NB4 (cell line): ENCODE measurements around the gene GSTM4.

Experiments used
- DNase-seq: peaks from one replicate; pipeline ENCODE4 v3.0.0; 2010; ENCODE audit warnings: low read depth
- H3K4me3 ChIP-seq: one replicate; pipeline ENCODE4 v1.5.1; 2011; ENCODE audit warnings: mild to moderate bottlenecking, low read depth, low read length, moderate library complexity
- MYC ChIP-seq: IDR thresholded peaks from 2 replicates; pipeline ENCODE4 v1.6.1; 2011; ENCODE audit warnings: low read depth, low read length
- POLR2A ChIP-seq: IDR thresholded peaks from 2 replicates; pipeline ENCODE4 v1.6.1; 2011; ENCODE audit warnings: mild to moderate bottlenecking; ENCODE audit not compliant: insufficient read length; ENCODE audit errors: extremely low read depth
- TF ChIP-seq, protein P1 (sequence below): IDR thresholded peaks from one replicate; pipeline ENCODE4 v1.5.1; 2012; ENCODE audit warnings: low read depth, low read length
- TF ChIP-seq, protein P2 (sequence below): IDR thresholded peaks from 2 replicates; pipeline ENCODE4 v1.6.1; 2011; ENCODE audit warnings: low read depth, low read length

Gene GSTM4

DNA sequence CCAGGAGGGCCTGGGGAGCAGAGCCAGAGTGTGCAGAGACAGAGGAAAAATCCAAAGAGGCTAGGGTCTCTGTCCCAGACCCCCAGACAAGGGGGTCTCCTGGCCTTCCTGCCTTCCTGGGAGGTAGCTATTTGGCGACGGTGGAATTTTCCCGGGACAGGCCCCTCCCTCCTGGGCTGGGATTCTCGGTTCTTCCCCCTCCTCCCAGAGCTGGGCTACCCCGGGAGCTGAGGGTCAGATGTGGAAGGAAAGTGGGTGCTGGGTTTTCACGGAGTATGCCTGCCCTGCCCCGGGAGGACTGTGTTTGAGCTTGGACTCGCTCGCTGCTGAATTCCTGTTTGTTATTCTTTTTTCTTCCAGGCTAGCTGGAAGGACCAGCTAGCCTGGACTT lies 35.5 kb upstream of the GSTM4 start:
- H3K4me3 ChIP-seq = peak overlapping the region; percentile 87
- no peak for DNase-seq
- no peak for TF ChIP-seq POLR2A
- TF ChIP-seq MYC = no peak
- TF ChIP-seq, protein P1, sequence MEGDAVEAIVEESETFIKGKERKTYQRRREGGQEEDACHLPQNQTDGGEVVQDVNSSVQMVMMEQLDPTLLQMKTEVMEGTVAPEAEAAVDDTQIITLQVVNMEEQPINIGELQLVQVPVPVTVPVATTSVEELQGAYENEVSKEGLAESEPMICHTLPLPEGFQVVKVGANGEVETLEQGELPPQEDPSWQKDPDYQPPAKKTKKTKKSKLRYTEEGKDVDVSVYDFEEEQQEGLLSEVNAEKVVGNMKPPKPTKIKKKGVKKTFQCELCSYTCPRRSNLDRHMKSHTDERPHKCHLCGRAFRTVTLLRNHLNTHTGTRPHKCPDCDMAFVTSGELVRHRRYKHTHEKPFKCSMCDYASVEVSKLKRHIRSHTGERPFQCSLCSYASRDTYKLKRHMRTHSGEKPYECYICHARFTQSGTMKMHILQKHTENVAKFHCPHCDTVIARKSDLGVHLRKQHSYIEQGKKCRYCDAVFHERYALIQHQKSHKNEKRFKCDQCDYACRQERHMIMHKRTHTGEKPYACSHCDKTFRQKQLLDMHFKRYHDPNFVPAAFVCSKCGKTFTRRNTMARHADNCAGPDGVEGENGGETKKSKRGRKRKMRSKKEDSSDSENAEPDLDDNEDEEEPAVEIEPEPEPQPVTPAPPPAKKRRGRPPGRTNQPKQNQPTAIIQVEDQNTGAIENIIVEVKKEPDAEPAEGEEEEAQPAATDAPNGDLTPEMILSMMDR = no peak
- TF ChIP-seq, protein P2, sequence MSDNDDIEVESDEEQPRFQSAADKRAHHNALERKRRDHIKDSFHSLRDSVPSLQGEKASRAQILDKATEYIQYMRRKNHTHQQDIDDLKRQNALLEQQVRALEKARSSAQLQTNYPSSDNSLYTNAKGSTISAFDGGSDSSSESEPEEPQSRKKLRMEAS = no peak

DNA sequence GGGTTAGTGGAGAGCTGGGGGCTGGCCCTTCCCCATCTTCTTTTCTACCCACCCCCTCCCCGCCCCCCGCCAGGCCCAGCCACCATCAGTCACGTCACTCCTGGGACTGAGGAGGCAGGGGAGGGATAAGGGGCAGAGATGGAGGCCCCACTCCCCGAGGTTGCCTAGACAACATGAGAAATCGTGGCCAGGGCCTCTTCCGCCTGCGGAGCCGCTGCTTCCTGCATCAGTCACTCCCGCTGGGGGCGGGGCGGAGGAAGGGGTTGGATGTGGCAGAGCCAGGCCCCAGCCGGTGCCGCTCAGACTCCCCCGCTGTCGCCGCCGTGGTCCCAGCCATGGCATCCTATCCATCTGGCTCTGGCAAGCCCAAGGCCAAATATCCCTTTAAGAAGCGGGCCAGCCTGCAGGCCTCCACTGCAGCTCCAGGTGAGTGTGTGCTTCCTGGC lies 35.0 kb upstream of the GSTM4 start:
- DNase-seq = peak; percentile 97
- TF ChIP-seq POLR2A (peak; percentile 14), MYC (no peak)
- TF ChIP-seq, protein P2 = peak; percentile 71
- TF ChIP-seq, protein P1 = no peak
- peak overlapping the region; percentile 87 for H3K4me3 ChIP-seq

DNA sequence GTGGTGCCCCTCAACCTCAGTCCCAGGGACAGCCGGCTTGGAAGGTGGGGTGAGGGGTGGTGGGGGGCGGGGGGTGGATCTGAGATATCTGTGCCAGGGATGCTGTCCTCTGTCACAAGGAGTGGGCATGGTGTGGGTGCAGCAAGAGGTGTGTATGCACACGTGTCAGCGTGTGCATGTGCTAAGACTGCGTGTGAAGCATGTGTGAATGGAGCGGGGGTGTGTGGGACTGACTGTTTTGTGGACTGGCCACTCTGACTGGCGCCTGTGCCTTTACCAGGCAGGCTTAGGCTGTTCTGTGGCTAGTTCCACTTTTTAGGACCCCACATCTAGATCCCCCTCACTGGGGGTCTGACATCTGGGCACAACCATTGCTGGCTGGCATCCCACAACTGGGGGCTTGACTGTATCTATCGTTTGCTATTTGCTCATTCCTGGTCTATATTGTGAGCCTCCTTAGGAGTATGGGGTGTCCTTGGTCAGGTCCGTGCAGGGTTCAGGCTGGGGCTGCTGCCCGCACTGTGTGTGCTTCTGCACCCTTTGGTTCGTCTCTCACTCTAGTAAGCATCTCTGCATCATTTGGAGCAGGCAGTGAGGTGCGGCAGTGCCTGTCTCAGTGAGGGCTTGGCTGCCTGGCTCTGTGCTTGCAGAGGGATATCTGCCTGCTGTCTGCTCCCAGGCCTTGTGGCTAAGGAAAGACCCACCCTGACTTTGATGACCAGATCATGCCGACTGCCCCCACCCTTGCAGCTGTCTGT lies 34.3 kb upstream of the GSTM4 start:
- TF ChIP-seq MYC (no peak; the same call in 1 of the 2 replicates), POLR2A (no peak)
- TF ChIP-seq, protein P1 = no peak
- TF ChIP-seq, protein P2 = peak; percentile 70
- peak overlapping the region; percentile 87 for H3K4me3 ChIP-seq
- DNase-seq = no peak

DNA sequence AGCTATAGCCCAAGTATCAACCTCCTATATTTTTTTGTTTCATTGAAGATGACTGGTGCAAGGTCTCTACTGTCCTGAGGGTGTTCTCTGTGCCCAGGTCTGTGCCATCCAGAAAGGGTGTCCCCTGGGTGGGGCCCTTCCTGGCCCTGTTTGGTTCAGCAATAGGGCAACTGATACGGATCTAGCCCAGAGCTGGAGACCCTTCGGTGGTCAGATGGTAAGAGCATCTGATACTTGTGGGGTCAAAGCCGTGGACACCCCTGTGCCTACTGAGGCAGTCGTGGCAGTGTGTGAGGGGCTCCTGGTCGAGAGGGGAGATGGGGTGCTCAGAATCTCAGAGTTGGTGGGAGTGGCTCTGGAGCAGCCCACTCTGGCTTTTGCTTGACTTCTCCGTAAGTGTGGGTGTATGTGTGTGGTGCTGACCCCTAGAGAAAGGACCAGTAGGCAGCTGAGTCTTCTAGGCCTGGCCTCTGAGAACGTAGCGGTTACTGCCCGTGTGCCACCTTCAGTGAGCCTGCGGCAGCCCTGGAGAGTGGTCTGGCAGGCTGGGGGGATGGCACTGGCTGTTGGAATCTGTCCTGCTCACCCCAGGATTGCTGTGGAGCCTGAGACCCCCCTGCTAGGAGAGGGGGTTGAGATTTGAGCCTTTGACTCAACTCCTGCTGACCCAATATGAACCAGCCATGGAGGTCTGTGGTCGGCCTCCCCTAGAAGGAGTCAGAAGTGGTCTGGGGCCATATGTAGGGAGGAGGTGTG lies 33.6 kb upstream of the GSTM4 start:
- DNase-seq = no peak
- H3K4me3 ChIP-seq = peak overlapping the region; percentile 87
- TF ChIP-seq MYC = no peak
- TF ChIP-seq, protein P2 = no peak
- TF ChIP-seq POLR2A = no peak
- TF ChIP-seq, protein P1 = no peak

DNA sequence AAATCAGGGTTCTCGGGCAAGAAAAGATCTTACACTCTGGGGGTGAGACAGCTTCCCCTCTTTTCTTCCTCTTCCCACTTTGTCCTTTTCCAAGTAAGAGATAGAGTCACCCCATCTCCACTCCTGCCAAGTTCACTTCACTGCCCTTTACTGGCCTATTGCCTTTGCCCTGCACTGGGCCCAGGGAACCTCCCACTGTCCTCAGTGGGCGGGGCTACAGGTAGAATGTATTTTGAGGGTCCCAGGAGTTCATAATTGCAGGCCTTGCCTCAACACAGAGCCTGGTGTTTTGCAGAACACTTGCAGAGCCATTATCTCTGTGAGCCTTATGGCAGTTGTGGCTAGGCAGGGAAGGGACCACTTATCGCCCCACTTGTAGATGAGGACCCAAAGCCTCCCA lies 33.0 kb upstream of the GSTM4 start:
- H3K4me3 ChIP-seq = peak overlapping the region; percentile 87
- no peak for TF ChIP-seq MYC
- TF ChIP-seq, protein P2 = no peak
- no peak for DNase-seq

DNA sequence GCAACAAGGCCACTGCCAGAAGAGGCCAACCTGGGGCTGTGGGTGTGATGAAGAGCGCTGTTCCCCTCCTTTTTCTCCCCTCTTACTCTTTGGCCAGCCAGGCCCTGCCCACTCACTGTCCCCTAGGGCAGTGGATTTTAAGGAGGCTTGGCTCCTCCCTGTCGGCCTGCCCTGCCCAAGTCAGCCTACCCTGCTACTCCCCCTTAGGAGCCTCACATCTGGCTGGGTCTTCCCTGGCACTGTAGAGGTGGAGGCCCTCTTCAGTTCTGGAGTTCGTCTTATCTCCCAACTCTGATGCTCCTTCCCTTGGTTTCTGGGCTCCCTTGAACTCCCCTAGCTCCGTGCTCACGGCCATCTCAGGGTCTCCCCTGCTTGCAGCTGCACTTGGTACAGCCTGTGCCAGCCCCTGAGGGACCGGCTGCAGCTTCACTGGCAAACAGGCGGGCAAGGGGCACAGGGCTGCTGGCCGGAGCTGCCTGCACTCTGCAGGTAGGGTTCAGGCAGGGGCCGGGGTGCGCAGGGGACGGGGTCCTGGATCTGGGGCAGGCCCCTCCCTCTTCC lies 32.2 kb upstream of the GSTM4 start:
- DNase-seq = peak; percentile 43
- peak overlapping the region; percentile 60 for H3K4me3 ChIP-seq

More for the DNA sequence above, 32.2 kb upstream of the GSTM4 start:
- TF ChIP-seq MYC (no peak), POLR2A (no peak)
- TF ChIP-seq, protein P2 = no peak
- TF ChIP-seq, protein P1 = no peak
